HepG2 (cell line): ENCODE data around the gene CBFA2T2. TPM values are rescaled to one million over a fixed set of nuclear protein-coding genes. Genes with fewer than 3 reads are reported as not detected.

Source experiments
- AKNA ChIP-seq: sonication (generic); formaldehyde crosslinking; IDR thresholded peaks from 2 replicates; pipeline ENCODE4 v1.4.0; 2020; ENCODE audit warnings: missing genetic modification reagents, borderline replicate concordance
- ETS1 ChIP-seq: sonication (generic); formaldehyde crosslinking; IDR thresholded peaks from 2 replicates; pipeline ENCODE4 v1.4.0; 2020; ENCODE audit warnings: missing genetic modification reagents
- FOXA1 ChIP-seq, 2 experiments: fragments of 450-650 bp in 1 of 2; sonication (generic) in 1 of 2; formaldehyde crosslinking in 1 of 2; IDR thresholded peaks; 2 replicates each; pipeline versions ENCODE4 v1.4.0 to v1.6.1; 2016 to 2020; ENCODE audit warnings: missing genetic modification reagents in 1 of 2
- GATAD2A ChIP-seq: IDR thresholded peaks from 2 replicates; pipeline ENCODE4 v1.6.1; 2016
- HNRNPK ChIP-seq: fragments of 200-400 bp; formaldehyde crosslinking; IDR thresholded peaks from 2 replicates; pipeline ENCODE4 v1.6.1; 2018; ENCODE audit warnings: low read length, low read depth, moderate library complexity, mild to moderate bottlenecking; ENCODE audit not compliant: poor library complexity, severe bottlenecking
- NR2F1 ChIP-seq, 2 experiments: fragments of 450-650 bp in 1 of 2; formaldehyde crosslinking in 1 of 2; IDR thresholded peaks; 2 replicates each; pipeline versions ENCODE4 v1.5.0 to v1.6.1; 2016 to 2020; ENCODE audit warnings: mild to moderate bottlenecking in 1 of 2, missing compliant biosample characterization in 1 of 2, missing genetic modification reagents in 1 of 2, moderate library complexity in 1 of 2
- PHF21A ChIP-seq: sonication (generic); formaldehyde crosslinking; IDR thresholded peaks from 2 replicates; pipeline ENCODE4 v1.5.0; 2020; ENCODE audit warnings: mild to moderate bottlenecking, missing genetic modification reagents
- PPARG ChIP-seq: conservative IDR thresholded peaks from 2 replicates; pipeline ENCODE4 v1.6.1; 2016; ENCODE audit warnings: missing biosample characterization, missing genetic modification reagents
- RBFOX2 ChIP-seq: fragments of 200-400 bp; formaldehyde crosslinking; IDR thresholded peaks from 2 replicates; pipeline ENCODE4 v1.6.1; 2017; ENCODE audit warnings: low read depth, mild to moderate bottlenecking, low read length
- SNAPC2 ChIP-seq: sonication (generic); formaldehyde crosslinking; IDR thresholded peaks from 2 replicates; pipeline ENCODE4 v1.8.1; 2022; ENCODE audit warnings: mild to moderate bottlenecking, missing genetic modification reagents
- YEATS2 ChIP-seq: sonication (generic); formaldehyde crosslinking; IDR thresholded peaks from 2 replicates; pipeline ENCODE4 v1.4.0; 2020; ENCODE audit warnings: missing genetic modification reagents, borderline replicate concordance
- ZBTB44 ChIP-seq: sonication (generic); formaldehyde crosslinking; IDR thresholded peaks from 2 replicates; pipeline ENCODE4 v1.4.0; 2020; ENCODE audit warnings: missing genetic modification reagents
- ZMYM3 ChIP-seq: sonication (generic); formaldehyde crosslinking; IDR thresholded peaks from 2 replicates; pipeline ENCODE4 v1.5.1; 2020; ENCODE audit warnings: mild to moderate bottlenecking, missing genetic modification reagents
- ZNF235 ChIP-seq: sonication (generic); formaldehyde crosslinking; IDR thresholded peaks from 2 replicates; pipeline ENCODE4 v1.8.1; 2023; ENCODE audit warnings: mild to moderate bottlenecking, missing genetic modification reagents, borderline replicate concordance
- ZNF3 ChIP-seq: IDR thresholded peaks from 2 replicates; pipeline ENCODE4 v1.7.0; 2017; ENCODE audit warnings: inconsistent platforms
- ZNF362 ChIP-seq: sonication (generic); formaldehyde crosslinking; IDR thresholded peaks from 2 replicates; pipeline ENCODE4 v1.4.0; 2020; ENCODE audit warnings: missing genetic modification reagents, mild to moderate bottlenecking, borderline replicate concordance
- ZNF563 ChIP-seq: sonication (generic); formaldehyde crosslinking; IDR thresholded peaks from 2 replicates; pipeline ENCODE4 v1.8.0; 2022; ENCODE audit warnings: mild to moderate bottlenecking, moderate library complexity, missing genetic modification reagents
- ZNF598 ChIP-seq: sonication (generic); formaldehyde crosslinking; IDR thresholded peaks from 2 replicates; pipeline ENCODE4 v1.5.1; 2020; ENCODE audit warnings: mild to moderate bottlenecking, missing genetic modification reagents, borderline replicate concordance
- ZNF629 ChIP-seq: sonication (generic); formaldehyde crosslinking; conservative IDR thresholded peaks from 2 replicates; pipeline ENCODE4 v1.5.0; 2020; ENCODE audit warnings: missing genetic modification reagents
- ZNF644 ChIP-seq: IDR thresholded peaks from 2 replicates; pipeline ENCODE4 v1.6.1; 2016; ENCODE audit warnings: low read depth
- ZNF878 ChIP-seq: sonication (generic); formaldehyde crosslinking; IDR thresholded peaks from 2 replicates; pipeline ENCODE4 v1.8.1; 2023; ENCODE audit warnings: mild to moderate bottlenecking, missing genetic modification reagents, moderate library complexity
- polyA plus RNA-seq, 8 experiments: library from polyadenylated mRNA; depleted of rRNA in 3 of 8; stranded (reverse) in 7 of 8; unstranded in 1 of 8; fragments of >200 nt; fragmentation: Illumina TruSeq in 4 of 8; extraction: Trizol in 4 of 8; gene quantifications; 2 replicates each; pipeline versions ENCODE4 v1.2.1 to v1.2.3, GENCODE V29; 2011 to 2016; ENCODE audit warnings: low read depth in 4 of 8, missing spikeins in 1 of 8, mixed read lengths in 1 of 8; ENCODE audit not compliant: insufficient read depth in 1 of 8
- total RNA-seq, 5 experiments: library from RNA; depleted of rRNA; stranded (reverse); fragments of >200 nt; fragmentation: Illumina TruSeq; extraction: Trizol; gene quantifications; 2 replicates each; pipeline ENCODE4 v1.2.3, GENCODE V29; 2016; ENCODE audit warnings: low read depth in 1 of 5

Gene CBFA2T2
- total and polyA plus RNA-seq, 2 of the 13 experiments (the other 11 are each of a cell fraction or from before 2014, with no cell fraction given) = 6.3 to 21.2 TPM

- TF ChIP-seq AKNA (CRISPR knock-in tag) (no peak), ZNF598 (CRISPR knock-in tag) (no peak), ETS1 (CRISPR knock-in tag) (no peak), FOXA1 (IDR thresholded peaks at IDR 0.05) (no peak), FOXA1 (CRISPR knock-in tag; IDR thresholded peaks at IDR 0.05) (peak; percentile 66), YEATS2 (no peak; the same call in 1 of the 2 replicates), ZNF644 (peak; percentile 59; the same call in 1 of the 2 replicates), ZNF563 (CRISPR knock-in tag) (no peak), ZNF235 (no peak), GATAD2A (CRISPR knock-in tag) (no peak; the same call in 1 of the 2 replicates), SNAPC2 (CRISPR knock-in tag) (no peak), ZNF878 (CRISPR knock-in tag) (no peak), ZMYM3 (CRISPR knock-in tag) (no peak), RBFOX2 (0 out of 2 replicates have a peak, but pooled peaks have one; percentile 34), ZNF362 (peak; percentile 87; the same call in 1 of the 2 replicates), HNRNPK (no peak), ZNF629 (CRISPR knock-in tag) (no peak), ZBTB44 (CRISPR knock-in tag) (no peak), PPARG (CRISPR knock-in tag) (peak; percentile 72; the same call in 1 of the 2 replicates), ZNF3 (no peak), PHF21A (CRISPR knock-in tag) (0 out of 2 replicates have a peak, but pooled peaks have one; percentile 37), NR2F1 (CRISPR knock-in tag; IDR thresholded peaks at IDR 0.05) (no peak)
These were observed 65.1 kb downstream of the CBFA2T2 start (continued) for GRCh38 chr20:33554914-33555420.
